MM.1S (cell line): ENCODE measurements around the gene STK26.

Experiments
- DNase-seq: peaks from one replicate; pipeline ENCODE4 v3.0.0-alpha.2; 2015
- H2AFZ ChIP-seq: fragments of 300-600 bp; sonication (generic); 2 replicates; pipeline ENCODE4 v1.6.0; 2016; ENCODE audit warnings: antibody characterized with exemption, low read length
- H3F3A ChIP-seq: fragments of 300-600 bp; sonication (generic); 2 replicates; pipeline ENCODE4 v1.6.1; 2016; ENCODE audit warnings: mild to moderate bottlenecking, antibody characterized with exemption, low read length, moderate library complexity, mixed read lengths; ENCODE audit not compliant: insufficient read depth
- H3K27ac ChIP-seq: fragments of 300-600 bp; sonication (generic); 2 replicates; pipeline ENCODE4 v1.5.1; 2016; ENCODE audit warnings: mild to moderate bottlenecking, low read length
- H3K27me3 ChIP-seq: fragments of 300-600 bp; sonication (generic); replicated peaks from 2 replicates; pipeline ENCODE4 v1.6.0; 2016; ENCODE audit warnings: low read length; ENCODE audit not compliant: insufficient read depth
- H3K36me3 ChIP-seq: fragments of 300-600 bp; sonication (generic); replicated peaks from 2 replicates; pipeline ENCODE4 v1.6.1; 2016; ENCODE audit warnings: mild to moderate bottlenecking, low read length, mixed read lengths; ENCODE audit not compliant: insufficient read depth
- H3K4me1 ChIP-seq: fragments of 300-600 bp; sonication (generic); 2 replicates; pipeline ENCODE4 v1.6.1; 2016; ENCODE audit warnings: low read length, mixed read lengths
- H3K4me2 ChIP-seq: fragments of 300-600 bp; sonication (generic); 2 replicates; pipeline ENCODE4 v1.6.0; 2016; ENCODE audit warnings: low read depth, low read length
- H3K4me3 ChIP-seq: fragments of 300-600 bp; sonication (generic); 2 replicates; pipeline ENCODE4 v1.5.1; 2016; ENCODE audit warnings: low read length, mixed read lengths
- H3K79me2 ChIP-seq: fragments of 300-600 bp; sonication (generic); 2 replicates; pipeline ENCODE4 v1.6.1; 2016; ENCODE audit warnings: mixed run types, low read length, mixed read lengths
- H3K9ac ChIP-seq: fragments of 300-600 bp; sonication (generic); 2 replicates; pipeline ENCODE4 v1.6.1; 2016; ENCODE audit warnings: low read length, mixed read lengths
- H3K9me2 ChIP-seq: fragments of 300-600 bp; sonication (generic); replicated peaks from 2 replicates; pipeline ENCODE4 v1.6.1; 2016; ENCODE audit warnings: mild to moderate bottlenecking, low read length, mixed read lengths; ENCODE audit not compliant: insufficient read depth
- H3K9me3 ChIP-seq: fragments of 300-600 bp; sonication (generic); replicated peaks from 2 replicates; pipeline ENCODE4 v1.6.1; 2016; ENCODE audit warnings: mild to moderate bottlenecking, low read length, mixed read lengths; ENCODE audit not compliant: insufficient read depth
- H4K20me1 ChIP-seq: fragments of 300-600 bp; sonication (generic); 2 replicates; pipeline ENCODE4 v1.6.1; 2016; ENCODE audit warnings: mild to moderate bottlenecking, low read length, moderate library complexity, mixed read lengths; ENCODE audit not compliant: insufficient read depth
- EZH2 ChIP-seq: fragments of 300-600 bp; sonication (generic); optimal IDR thresholded peaks from 2 replicates; pipeline ENCODE3; 2017; ENCODE audit warnings: low read depth, mild to moderate bottlenecking, antibody characterized with exemption, low read length, mixed read lengths
- EZH2phosphoT487 ChIP-seq: fragments of 300-600 bp; sonication (generic); IDR thresholded peaks from 2 replicates; pipeline ENCODE4 v1.6.1; 2018; ENCODE audit warnings: antibody characterized with exemption, low read length
- TF ChIP-seq, protein P1 (sequence below): fragments of 300-600 bp; sonication (generic); IDR thresholded peaks from 2 replicates; pipeline ENCODE4 v1.5.1; 2016; ENCODE audit warnings: antibody characterized with exemption, low read length, mixed read lengths

STK26 gene

GRCh38 chrX:132085786-132086185 lies 62.7 kb downstream of the STK26 start:
- Histone ChIP-seq H3K27me3 (no peaks in the 10 kb centered on the region), H3K9me3 (no peaks in the 10 kb centered on the region), H2AFZ (no peak overlapping the region), H3K9me2 (no peaks in the 10 kb centered on the region), H3K79me2 (no peaks in the 10 kb centered on the region), H3K4me2 (no peak overlapping the region), H3F3A (no peaks in the 10 kb centered on the region), H3K4me1 (no peaks in the 10 kb centered on the region), H3K4me3 (no peak overlapping the region), H3K36me3 (no peaks in the 10 kb centered on the region), H3K27ac (no peak overlapping the region), H4K20me1 (no peaks in the 10 kb centered on the region), H3K9ac (no peak overlapping the region)
- no peak for DNase-seq
- TF ChIP-seq EZH2 (no peak), EZH2phosphoT487 (no peak)
- TF ChIP-seq, protein P1, sequence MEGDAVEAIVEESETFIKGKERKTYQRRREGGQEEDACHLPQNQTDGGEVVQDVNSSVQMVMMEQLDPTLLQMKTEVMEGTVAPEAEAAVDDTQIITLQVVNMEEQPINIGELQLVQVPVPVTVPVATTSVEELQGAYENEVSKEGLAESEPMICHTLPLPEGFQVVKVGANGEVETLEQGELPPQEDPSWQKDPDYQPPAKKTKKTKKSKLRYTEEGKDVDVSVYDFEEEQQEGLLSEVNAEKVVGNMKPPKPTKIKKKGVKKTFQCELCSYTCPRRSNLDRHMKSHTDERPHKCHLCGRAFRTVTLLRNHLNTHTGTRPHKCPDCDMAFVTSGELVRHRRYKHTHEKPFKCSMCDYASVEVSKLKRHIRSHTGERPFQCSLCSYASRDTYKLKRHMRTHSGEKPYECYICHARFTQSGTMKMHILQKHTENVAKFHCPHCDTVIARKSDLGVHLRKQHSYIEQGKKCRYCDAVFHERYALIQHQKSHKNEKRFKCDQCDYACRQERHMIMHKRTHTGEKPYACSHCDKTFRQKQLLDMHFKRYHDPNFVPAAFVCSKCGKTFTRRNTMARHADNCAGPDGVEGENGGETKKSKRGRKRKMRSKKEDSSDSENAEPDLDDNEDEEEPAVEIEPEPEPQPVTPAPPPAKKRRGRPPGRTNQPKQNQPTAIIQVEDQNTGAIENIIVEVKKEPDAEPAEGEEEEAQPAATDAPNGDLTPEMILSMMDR, result no peak

GRCh38 chrX:132086672-132087071 lies 63.6 kb downstream of the STK26 start:
- Histone ChIP-seq H3K9me3 (no peaks in the 10 kb centered on the region), H3K36me3 (no peaks in the 10 kb centered on the region), H3K79me2 (no peaks in the 10 kb centered on the region), H3K27me3 (no peaks in the 10 kb centered on the region), H4K20me1 (no peaks in the 10 kb centered on the region), H2AFZ (no peak overlapping the region), H3K9ac (no peak overlapping the region), H3K27ac (no peak overlapping the region), H3F3A (no peaks in the 10 kb centered on the region), H3K9me2 (no peaks in the 10 kb centered on the region), H3K4me1 (no peaks in the 10 kb centered on the region), H3K4me3 (no peak overlapping the region), H3K4me2 (no peak overlapping the region)
- TF ChIP-seq EZH2phosphoT487 (no peak), EZH2 (no peak)
- TF ChIP-seq, protein P1, result no peak
- no peak for DNase-seq

DNA sequence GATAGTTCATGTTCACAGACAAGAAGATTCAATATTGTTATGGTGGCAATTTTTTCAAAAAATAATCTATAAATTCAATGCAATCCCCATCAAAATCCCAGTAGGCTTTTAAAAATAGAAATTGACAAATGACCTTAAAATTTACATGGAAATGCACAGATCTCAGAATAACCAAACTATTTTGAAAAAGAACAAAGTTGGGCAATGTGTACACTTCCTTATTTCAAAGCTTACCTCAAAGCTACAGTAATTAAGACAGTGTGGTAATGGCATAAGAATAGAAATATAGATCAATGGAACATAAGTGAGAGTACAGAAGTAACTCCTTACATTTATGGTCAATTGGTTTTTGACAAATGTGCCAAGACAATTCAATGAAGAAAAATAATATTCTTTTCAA lies 65.8 kb downstream of the STK26 start:
- Histone ChIP-seq H3K4me2 (no peak overlapping the region), H3K27ac (no peak overlapping the region), H3K4me3 (no peak overlapping the region), H3K9me2 (no peaks in the 10 kb centered on the region), H4K20me1 (no peaks in the 10 kb centered on the region), H3K9me3 (no peaks in the 10 kb centered on the region), H3K79me2 (no peaks in the 10 kb centered on the region), H3K4me1 (no peaks in the 10 kb centered on the region), H3K27me3 (no peaks in the 10 kb centered on the region), H2AFZ (no peak overlapping the region), H3F3A (no peaks in the 10 kb centered on the region), H3K9ac (no peak overlapping the region), H3K36me3 (no peaks in the 10 kb centered on the region)
- DNase-seq, result no peak
- no peak for TF ChIP-seq EZH2phosphoT487
- TF ChIP-seq, protein P1, result no peak
- TF ChIP-seq EZH2, result no peak
